IMR-90 (cell line): ENCODE results near the gene BLTP3A. TPM values are rescaled to one million over a fixed set of nuclear protein-coding genes. Genes with fewer than 3 reads are reported as not detected.
A peak's percentile ranks its signal among the peaks of the same experiment; 100 is the strongest.

Experiments used
- ATAC-seq: fragments of 200-7000 bp; cut with Tn5 transposase; 2 replicates; pipeline ENCODE4 v1.9.1; 2020; ENCODE audit warnings: low read depth, mild to moderate bottlenecking, moderate library complexity
- BruUV-seq: library from RNA; stranded (reverse); fragments of 400-500 nt; replicated peaks from 2 replicates; lab custom pipeline; 2021; lab: Mats Ljungman, UMichigan
- CTCF ChIA-PET: fragments of 300-600 bp; formaldehyde crosslinking; extraction: SDS; loops from one replicate; lab custom pipeline; 2021; ENCODE audit warnings: antibody characterized with exemption; lab: Yijun Ruan, JAX
- POLR2A ChIA-PET: fragments of 300-600 bp; sonication (Branson Sonifier 250); formaldehyde crosslinking; loops from one replicate; lab custom pipeline; 2022; ENCODE audit warnings: antibody characterized with exemption; ENCODE audit not compliant: unreplicated experiment; lab: Charles Lee
- DNase-seq: peaks from one replicate; pipeline ENCODE4 v3.0.0; 2013
- H2AFZ ChIP-seq: replicated peaks from 2 replicates; pipeline ENCODE3; 2013; ENCODE audit warnings: low read length, mild to moderate bottlenecking; ENCODE audit not compliant: poor library complexity
- H2AK5ac ChIP-seq: 2 replicates; pipeline ENCODE4 v1.6.1; 2013; ENCODE audit warnings: low read depth, low read length, inconsistent platforms
- H2AK9ac ChIP-seq: replicated peaks from 2 replicates; pipeline ENCODE3; 2013; ENCODE audit warnings: mild to moderate bottlenecking, low read depth, low read length, moderate library complexity; ENCODE audit not compliant: poor library complexity
- H2BK120ac ChIP-seq: 2 replicates; pipeline ENCODE4 v1.6.1; 2013; ENCODE audit warnings: low read depth, low read length, inconsistent platforms
- H2BK15ac ChIP-seq: 3 replicates; pipeline ENCODE4 v1.6.1; 2013; ENCODE audit warnings: low read depth, low read length, inconsistent platforms
- H2BK20ac ChIP-seq: 2 replicates; pipeline ENCODE4 v1.6.1; 2013; ENCODE audit warnings: low read depth, mild to moderate bottlenecking, inconsistent platforms, low read length, moderate library complexity
- H2BK5ac ChIP-seq: 2 replicates; pipeline ENCODE4 v1.6.1; 2013; ENCODE audit warnings: mild to moderate bottlenecking, low read depth, low read length, inconsistent platforms; ENCODE audit not compliant: poor library complexity, severe bottlenecking
- H3K14ac ChIP-seq: replicated peaks from 2 replicates; pipeline ENCODE4 v1.6.1; 2013; ENCODE audit warnings: low read depth, low read length, inconsistent platforms
- H3K18ac ChIP-seq: 2 replicates; pipeline ENCODE4 v1.6.1; 2013; ENCODE audit warnings: low read depth, low read length, control low read depth
- H3K23ac ChIP-seq: 2 replicates; pipeline ENCODE4 v1.6.1; 2013; ENCODE audit warnings: low read depth, low read length, inconsistent platforms
- H3K27ac ChIP-seq: 2 replicates; pipeline ENCODE4 v1.5.1; 2013; ENCODE audit warnings: mild to moderate bottlenecking, control low read depth, low read length; ENCODE audit not compliant: insufficient read depth
- H3K27me3 ChIP-seq: 2 replicates; pipeline ENCODE4 v1.6.1; 2013; ENCODE audit warnings: low read length; ENCODE audit not compliant: control insufficient read depth, insufficient read depth
- H3K36me3 ChIP-seq: 2 replicates; pipeline ENCODE4 v1.6.1; 2013; ENCODE audit warnings: low read length, mixed read lengths; ENCODE audit not compliant: control insufficient read depth, insufficient read depth
- H3K4ac ChIP-seq: 2 replicates; pipeline ENCODE4 v1.6.1; 2013; ENCODE audit warnings: low read depth, low read length, inconsistent platforms
- H3K4me1 ChIP-seq: 2 replicates; pipeline ENCODE4 v1.6.1; 2013; ENCODE audit warnings: low read length, mixed read lengths; ENCODE audit not compliant: control insufficient read depth, insufficient read depth
- H3K4me2 ChIP-seq: 2 replicates; pipeline ENCODE4 v1.6.1; 2013; ENCODE audit warnings: low read depth, mild to moderate bottlenecking, control low read depth, low read length, moderate library complexity
- H3K4me3 ChIP-seq: 2 replicates; pipeline ENCODE4 v1.5.1; 2013; ENCODE audit warnings: low read depth, mild to moderate bottlenecking, control low read depth, low read length, moderate library complexity; ENCODE audit not compliant: insufficient read depth
- H3K56ac ChIP-seq: 2 replicates; pipeline ENCODE4 v1.6.1; 2013; ENCODE audit warnings: low read length, inconsistent platforms; ENCODE audit not compliant: insufficient read depth; ENCODE audit errors: extremely low read depth
- H3K79me1 ChIP-seq, 2 experiments: 2 replicates each; pipeline ENCODE4 v1.6.1; 2013; ENCODE audit warnings: low read length in 2 of 2, inconsistent platforms in 1 of 2, low read depth in 1 of 2
- H3K9ac ChIP-seq: 2 replicates; pipeline ENCODE4 v1.6.1; 2013; ENCODE audit warnings: low read depth, low read length, control low read depth
- H3K9me1 ChIP-seq: 2 replicates; pipeline ENCODE4 v1.6.1; 2013; ENCODE audit warnings: low read length, inconsistent platforms; ENCODE audit not compliant: insufficient read depth
- H3K9me3 ChIP-seq: 2 replicates; pipeline ENCODE4 v1.6.1; 2013; ENCODE audit warnings: low read length; ENCODE audit not compliant: control insufficient read depth, insufficient read depth
- H4K20me1 ChIP-seq: 2 replicates; pipeline ENCODE4 v1.6.1; 2013; ENCODE audit warnings: low read length, inconsistent platforms; ENCODE audit not compliant: insufficient read depth
- H4K5ac ChIP-seq: 2 replicates; pipeline ENCODE4 v1.6.1; 2013; ENCODE audit warnings: mild to moderate bottlenecking, low read depth, low read length, control low read depth
- H4K8ac ChIP-seq, 2 experiments: 2 replicates each; pipeline ENCODE4 v1.6.1; 2013; ENCODE audit warnings: low read depth in 2 of 2, low read length in 2 of 2, control low read depth in 1 of 2, inconsistent platforms in 1 of 2
- H4K91ac ChIP-seq: 2 replicates; pipeline ENCODE4 v1.6.1; 2013; ENCODE audit warnings: low read depth, low read length, inconsistent platforms; ENCODE audit not compliant: insufficient read depth
- ELK1 ChIP-seq: fragments of 150-350 bp; IDR thresholded peaks from 2 replicates; pipeline ENCODE4 v1.6.1; 2016; ENCODE audit warnings: low read depth, mild to moderate bottlenecking, low read length, moderate library complexity, borderline replicate concordance
- SMC3 ChIP-seq: fragments of 150-350 bp; IDR thresholded peaks from 2 replicates; pipeline ENCODE4 v1.6.1; 2016; ENCODE audit warnings: low read depth, mild to moderate bottlenecking, antibody characterized with exemption, low read length, moderate library complexity
- WGBS, 2 experiments: methylation state at CpG; one replicate each; pipeline versions ENCODE4 v1.1.5 to v1.1.7; 2013; ENCODE audit warnings: missing lambda C conversion rate in 2 of 2; ENCODE audit not compliant: insufficient read length in 1 of 2; ENCODE audit errors: extremely low coverage in 2 of 2; 5-methylcytosine and 5-hydroxymethylcytosine counted together
- dilution Hi-C: fragments of 300-500 bp; cut with HindIII; formaldehyde crosslinking; loops from one replicate; pipeline ENCODE4 v1.14.3; 2018; ENCODE audit warnings: low sequenced_read_pairs; ENCODE audit not compliant: unreplicated experiment
- in situ Hi-C: fragments of 300-500 bp; cut with MboI; formaldehyde crosslinking; loops from 3 replicates; pipeline ENCODE4 v1.14.3; 2019; ENCODE audit warnings: low sequenced_read_pairs, inconsistent platforms, mixed read lengths
- intact Hi-C: fragments of 100-400 bp; cut with micrococcal nuclease; formaldehyde crosslinking; loops from 2 replicates; pipeline ENCODE4 v1.10.0; 2022
- polyA plus RNA-seq, 3 experiments: library from polyadenylated mRNA; depleted of rRNA; stranded (reverse); fragments of >200 nt; gene quantifications; 2 replicates each; pipeline ENCODE4 v1.2.3, GENCODE V29; 2012; ENCODE audit warnings: low replicate concordance in 1 of 3
- total RNA-seq: library from RNA; depleted of rRNA; stranded (reverse); fragments of >200 nt; gene quantifications from 2 replicates; pipeline ENCODE4 v1.2.3, GENCODE V29; 2012

BLTP3A gene
- total and polyA plus RNA-seq, 2 of the 4 experiments (the other 2 are of a cell fraction): 3.0 to 4.7 TPM

GRCh38 chr6:34791164-34791700 is 651 bp upstream of the BLTP3A start:
- Histone ChIP-seq H2AK5ac (no peak overlapping the region), H2BK120ac (no peak overlapping the region), H2AFZ (peak overlapping the region; percentile 94), H4K20me1 (peaks cover 13% of the 10 kb centered on the region; the same call in 1 of the 2 replicates), H3K9me1 (0 out of 2 replicates have a peak, but pooled peaks cover 3% of the 10 kb centered on the region), H3K18ac (no peak overlapping the region), H3K27me3 (no peaks in the 10 kb centered on the region), H3K4ac (no peak overlapping the region; the same call in 1 of the 2 replicates), H3K79me1 (peaks cover 3 to 9% of the 10 kb centered on the region in 2 experiments; a peak in 2 of 4 replicates), H3K4me2 (peak overlapping the region; percentile 99), H4K8ac (peak overlapping the region in 1 of 2 experiments; percentile 37; a peak in 2 of 4 replicates), H2BK5ac (no peak overlapping the region), H3K14ac (peak overlapping the region; percentile 85), H4K91ac (no peak overlapping the region), H3K9ac (peak overlapping the region; percentile 46), H2BK20ac (no peak overlapping the region), H3K56ac (peak overlapping the region; percentile 16; the same call in 1 of the 2 replicates), H3K27ac (no peak overlapping the region; the same call in 1 of the 2 replicates), H3K23ac (no peak overlapping the region), H3K4me3 (peak overlapping the region; percentile 78), H2BK15ac (no peak overlapping the region), H2AK9ac (no peak overlapping the region), H3K9me3 (no peaks in the 10 kb centered on the region), H3K4me1 (peaks cover 6% of the 10 kb centered on the region; the same call in 1 of the 2 replicates), H4K5ac (no peak overlapping the region), H3K36me3 (no peaks in the 10 kb centered on the region)
- WGBS, 2 experiments: 13% methylated on average over 3 of the region's 19 CpGs; no CpG with 5 or more reads in 1 of the 2 experiments
- TF ChIP-seq SMC3: no peak; the same call in 1 of the 2 replicates
- no peak for TF ChIP-seq ELK1
- CTCF ChIA-PET: interaction anchor here (0.6 to 1.1 kb wide), 2 partner anchors 343 to 348 kb away, joined by 3 to 7 read pairs; no protein-coding TSS in a partner anchor
- DNase-seq (peak; percentile 17), ATAC-seq (peak; percentile 34)
- dilution Hi-C loops (no loop called here), in situ Hi-C loops (no loop called here), intact Hi-C loops (no loop called here)
- POLR2A ChIA-PET: no interaction called here
- no TSS peak for BruUV-seq
